Peyer's patch (tissue), 4 donors: ENCODE measurements around the gene CCDC187.

Source experiments
- CTCF ChIP-seq, 6 experiments: fragments of 450-650 bp in 4 of 6; fragments of 200-600 bp in 2 of 6; sonication (generic) in 1 of 6; IDR thresholded peaks; one replicate each; pipeline ENCODE4 v1.5.1; 2017 to 2019; ENCODE audit warnings: antibody characterized with exemption in 6 of 6, mild to moderate bottlenecking in 3 of 6, moderate library complexity in 1 of 6
- POLR2A ChIP-seq, 2 donors: fragments of 450-650 bp; IDR thresholded peaks; one replicate each; pipeline ENCODE4 v1.5.1; 2017; ENCODE audit warnings: antibody characterized with exemption in 2 of 2, mild to moderate bottlenecking in 2 of 2, moderate library complexity in 2 of 2

DNA sequence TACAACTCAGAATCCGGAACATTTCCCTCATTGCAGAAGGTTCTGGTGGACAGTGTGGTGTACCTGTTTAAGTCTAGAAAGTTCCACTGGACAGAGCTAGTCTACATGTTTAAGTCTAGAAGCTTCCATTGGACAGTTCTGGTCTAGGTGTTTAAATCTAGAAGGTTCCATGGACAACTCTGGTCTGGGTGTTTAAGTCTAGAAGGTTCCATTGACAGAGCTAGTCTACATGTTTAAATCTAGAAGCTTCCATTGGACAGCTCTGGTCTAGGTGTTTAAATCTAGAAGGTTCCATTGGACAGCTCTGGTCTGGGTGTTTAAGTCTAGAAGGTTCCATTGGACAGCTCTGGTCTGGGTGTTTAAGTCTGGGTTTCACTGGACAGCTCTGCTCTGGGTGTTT, 25.0 kb downstream of the CCDC187 start:
- TF ChIP-seq CTCF (IDR thresholded peaks at IDR 0.05) (no peak), POLR2A (IDR thresholded peaks at IDR 0.05) (no peak)
